ENCODE measurements around the gene SLIT3.

GRCh38 chr5:168879331-168879730 is 421.6 kb downstream of the SLIT3 start:
- no peak for TF ChIP-seq CTCF (IDR thresholded peaks at IDR 0.05; ENCODE audit: borderline replicate concordance, extremely low read depth, low read length, poor library complexity, severe bottlenecking)
- TF ChIP-seq EZH2 (IDR thresholded peaks at IDR 0.05; ENCODE audit: borderline replicate concordance, low read depth, low read length, severe bottlenecking), result no peak

All from DND-41 (cell line).